Aorta (tissue), 5 donors: ENCODE data around the gene FADS3. TPM values are rescaled to one million over a fixed set of nuclear protein-coding genes. Genes with fewer than 3 reads are reported as not detected.

Experiments used
- ATAC-seq: fragments of 200-7000 bp; cut with Tn5 transposase; one replicate; pipeline ENCODE4 v1.9.1; 2022; ENCODE audit warnings: moderate library complexity; ENCODE audit not compliant: low FRiP score
- DNase-seq, 2 donors: peaks; one replicate each; pipeline ENCODE4 v3.0.0-alpha.2; 2020
- H3K27ac ChIP-seq, 2 donors: one replicate each; pipeline ENCODE4 v1.5.1; 2013; ENCODE audit warnings: low read length in 2 of 2, mild to moderate bottlenecking in 2 of 2, moderate library complexity in 2 of 2, control low read depth in 1 of 2, inconsistent platforms in 1 of 2, low read depth in 1 of 2
- H3K27me3 ChIP-seq, 2 donors: one replicate each; pipeline ENCODE4 v1.6.1; 2013; ENCODE audit warnings: control low read depth in 1 of 2, low read length in 1 of 2, mild to moderate bottlenecking in 1 of 2, moderate library complexity in 1 of 2; ENCODE audit not compliant: insufficient read depth in 2 of 2, control insufficient read depth in 1 of 2
- H3K36me3 ChIP-seq, 2 donors: one replicate each; pipeline ENCODE4 v1.6.1; 2013; ENCODE audit warnings: control low read depth in 1 of 2, low read length in 1 of 2, mild to moderate bottlenecking in 1 of 2; ENCODE audit not compliant: insufficient read depth in 2 of 2, control insufficient read depth in 1 of 2
- H3K4me1 ChIP-seq, 2 donors: one replicate each; pipeline ENCODE4 v1.6.1; 2013; ENCODE audit warnings: low read length in 2 of 2, control low read depth in 1 of 2, mild to moderate bottlenecking in 1 of 2, moderate library complexity in 1 of 2; ENCODE audit not compliant: insufficient read depth in 2 of 2, control insufficient read depth in 1 of 2
- H3K4me3 ChIP-seq, 2 donors: one replicate each; pipeline ENCODE4 v1.5.1; 2013; ENCODE audit warnings: low read length in 2 of 2, control low read depth in 1 of 2, mild to moderate bottlenecking in 1 of 2
- H3K9me3 ChIP-seq: one replicate; pipeline ENCODE4 v1.6.1; 2013; ENCODE audit warnings: mild to moderate bottlenecking, low read length; ENCODE audit not compliant: control insufficient read depth
- WGBS, 2 donors: extraction: QIAGEN DNeasy Blood & Tissue Kit; methylation state at CpG; one replicate each; pipeline ENCODE4 v1.1.7; 2013; 5-methylcytosine and 5-hydroxymethylcytosine counted together
- intact Hi-C, 2 donors: fragments of 100-400 bp; cut with DNase I; formaldehyde crosslinking; loops; one replicate each; pipeline versions ENCODE4 v1.14.2 to v1.15.0; 2022
- polyA plus RNA-seq, 2 donors: library from polyadenylated mRNA; stranded (reverse); fragments of 200-250 nt; gene quantifications; one replicate each; pipeline ENCODE4 v1.2.3, GENCODE V29; 2013
- total RNA-seq, 2 donors: library from RNA; stranded (reverse); fragmentation: NEBNext Ultra II Directional; extraction: Animal tissue kit (Norgen Biotek cat#: 25700); gene quantifications; one replicate each; pipeline ENCODE4 v1.2.1, GENCODE V29; 2021
- donor health status: healthy with polysubstance abuse.
- donor health status: Bipolar disorder and iron deficiency.
- donor health status: DM: no; HTN: no; CAD: no.
- donor health status: DM: no; HTN: no; CAD: no.
- donor health status: DM: yes; HTN: yes; CAD: no.

The FADS3 gene
- total and polyA plus RNA-seq, 4 donors, result 33.8 to 402 (median 150) TPM

- no peak for ATAC-seq
- 84 to 85% methylated on average over 16 of the region's 16 CpGs for WGBS, 2 donors
- no peak overlapping the region for H3K27ac ChIP-seq
- H3K4me1 ChIP-seq, result no peaks in the 10 kb centered on the region
- intact Hi-C loops, result no loop called here
- H3K9me3 ChIP-seq, result no peaks in the 10 kb centered on the region
- no peak overlapping the region for H3K4me3 ChIP-seq
- H3K27me3 ChIP-seq, result no peaks in the 10 kb centered on the region
- H3K36me3 ChIP-seq, result peaks cover 3 to 18% of the 10 kb centered on the region in 2 donors
- peak in 1 of 2 donors; percentile 31 for DNase-seq
Measured at GRCh38 chr11:61844909-61845565, 46.3 kb downstream of the FADS3 start.

- Histone ChIP-seq H3K27me3 (no peaks in the 10 kb centered on the region), H3K9me3 (no peaks in the 10 kb centered on the region), H3K36me3 (peaks cover 3 to 11% of the 10 kb centered on the region in 2 donors), H3K4me1 (no peaks in the 10 kb centered on the region), H3K27ac (no peak overlapping the region), H3K4me3 (no peak overlapping the region)
- ATAC-seq (no peak), DNase-seq (peak in 1 of 2 donors; percentile 43)
- intact Hi-C loops, result no loop called here
- 91 to 94% methylated on average over 7 of the region's 7 CpGs for WGBS, 2 donors
Measured at GRCh38 chr11:61842528-61842820, 48.9 kb downstream of the FADS3 start.

- Histone ChIP-seq H3K27ac (no peak overlapping the region), H3K4me1 (no peaks in the 10 kb centered on the region), H3K4me3 (no peak overlapping the region), H3K27me3 (no peaks in the 10 kb centered on the region), H3K9me3 (no peaks in the 10 kb centered on the region), H3K36me3 (peaks cover 3 to 11% of the 10 kb centered on the region in 2 donors)
- DNase-seq (peak in 1 of 2 donors; percentile 60), ATAC-seq (no peak)
- intact Hi-C loops, result no loop called here
- 79 to 83% methylated on average over 12 of the region's 12 CpGs for WGBS, 2 donors
Measured at GRCh38 chr11:61841636-61842527, 49.5 kb downstream of the FADS3 start.

- Histone ChIP-seq H3K4me3 (no peak overlapping the region), H3K27ac (no peak overlapping the region), H3K36me3 (peaks cover 3 to 11% of the 10 kb centered on the region in 2 donors), H3K4me1 (no peaks in the 10 kb centered on the region), H3K9me3 (no peaks in the 10 kb centered on the region), H3K27me3 (no peaks in the 10 kb centered on the region)
- intact Hi-C loops, result no loop called here
- DNase-seq (peak in 1 of 2 donors; percentile 24), ATAC-seq (no peak)
- WGBS, 2 donors, result 90 to 92% methylated on average over 7 of the region's 7 CpGs
Measured at GRCh38 chr11:61840371-61840770, 51.0 kb downstream of the FADS3 start.

GRCh38 chr11:61839742-61840141, 51.6 kb downstream of the FADS3 start:
- no peaks in the 10 kb centered on the region for H3K4me1 ChIP-seq
- H3K9me3 ChIP-seq, result no peaks in the 10 kb centered on the region
- intact Hi-C loops, result no loop called here
- DNase-seq, result no peak
- WGBS, 2 donors, result 90 to 94% methylated on average over 2 of the region's 2 CpGs
- ATAC-seq, result no peak
- no peak overlapping the region for H3K4me3 ChIP-seq
- H3K27ac ChIP-seq, result no peak overlapping the region
- peaks cover 3 to 9% of the 10 kb centered on the region in 2 donors for H3K36me3 ChIP-seq
- H3K27me3 ChIP-seq, result no peaks in the 10 kb centered on the region

GRCh38 chr11:61838921-61839320, 52.4 kb downstream of the FADS3 start:
- DNase-seq (peak in 1 of 2 donors; percentile 52), ATAC-seq (no peak)
- 87 to 91% methylated on average over 10 of the region's 10 CpGs for WGBS, 2 donors
- no peaks in the 10 kb centered on the region for H3K9me3 ChIP-seq
- H3K4me3 ChIP-seq, result no peak overlapping the region
- H3K27ac ChIP-seq, result no peak overlapping the region
- peaks cover 3 to 9% of the 10 kb centered on the region in 2 donors for H3K36me3 ChIP-seq
- no peaks in the 10 kb centered on the region for H3K27me3 ChIP-seq
- intact Hi-C loops, result no loop called here
- no peaks in the 10 kb centered on the region for H3K4me1 ChIP-seq

GRCh38 chr11:61838501-61838900, 52.8 kb downstream of the FADS3 start:
- H3K4me3 ChIP-seq, result no peak overlapping the region
- no peaks in the 10 kb centered on the region for H3K9me3 ChIP-seq
- H3K27me3 ChIP-seq, result no peaks in the 10 kb centered on the region
- peaks cover 3 to 9% of the 10 kb centered on the region in 2 donors for H3K36me3 ChIP-seq
- DNase-seq (peak in 1 of 2 donors; percentile 57), ATAC-seq (no peak)
- no peaks in the 10 kb centered on the region for H3K4me1 ChIP-seq
- intact Hi-C loops, result no loop called here
- WGBS, 2 donors, result 92 to 95% methylated on average over 5 of the region's 5 CpGs
- H3K27ac ChIP-seq, result no peak overlapping the region

- Histone ChIP-seq H3K9me3 (no peaks in the 10 kb centered on the region), H3K36me3 (peaks cover 3 to 7% of the 10 kb centered on the region in 2 donors), H3K4me1 (no peaks in the 10 kb centered on the region), H3K4me3 (no peak overlapping the region), H3K27me3 (no peaks in the 10 kb centered on the region), H3K27ac (no peak overlapping the region)
- ATAC-seq, result no peak
- 88 to 91% methylated on average over 15 of the region's 15 CpGs for WGBS, 2 donors
- peak in 1 of 2 donors; percentile 65 for DNase-seq
- intact Hi-C loops, result no loop called here
Measured at GRCh38 chr11:61837411-61838005, 53.8 kb downstream of the FADS3 start.
